Measurements from ENCODE around the gene ATP6V1A.
A peak's percentile ranks its signal among the peaks of the same experiment; 100 is the strongest.

Gene ATP6V1A

DNA sequence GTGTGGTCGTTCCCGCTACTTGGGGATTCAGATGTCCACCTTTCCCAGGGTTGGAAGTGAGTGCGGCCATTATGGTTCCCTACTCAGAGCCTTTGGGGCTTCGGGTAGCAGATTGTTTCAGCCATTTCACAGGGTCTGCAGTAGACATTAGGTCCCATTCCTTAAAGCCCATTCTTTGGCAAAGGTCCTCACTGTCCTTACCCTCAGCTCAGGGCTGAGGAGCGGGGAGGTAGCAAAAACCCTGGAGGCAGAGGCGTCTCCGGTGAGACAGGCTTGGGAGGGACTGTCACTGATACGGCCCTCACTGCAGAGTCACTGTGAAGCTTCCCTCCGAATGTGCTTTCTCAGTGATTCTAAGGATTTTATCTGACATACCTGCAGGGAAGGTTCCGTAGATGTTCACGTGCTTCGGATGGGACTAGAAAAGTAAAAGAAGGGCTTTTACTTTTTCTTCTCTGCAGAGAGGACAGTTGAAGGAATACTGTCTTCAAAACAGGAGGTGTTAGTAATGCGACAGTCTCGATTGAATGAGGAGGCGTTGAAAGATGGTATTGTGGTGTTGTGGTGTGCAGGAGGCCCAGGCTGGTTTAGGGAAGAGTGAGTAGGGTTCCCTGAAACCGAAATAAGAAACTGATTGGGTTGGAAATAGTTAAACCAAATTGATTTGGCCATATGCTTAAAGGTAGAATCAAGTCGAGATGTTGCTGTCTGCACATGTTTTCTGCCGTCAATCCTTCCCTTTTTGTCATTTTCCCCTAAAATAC, 630 bp downstream of the ATP6V1A start:
- DNase-seq (ENCODE audit: low read depth): peak; percentile 29

DNA sequence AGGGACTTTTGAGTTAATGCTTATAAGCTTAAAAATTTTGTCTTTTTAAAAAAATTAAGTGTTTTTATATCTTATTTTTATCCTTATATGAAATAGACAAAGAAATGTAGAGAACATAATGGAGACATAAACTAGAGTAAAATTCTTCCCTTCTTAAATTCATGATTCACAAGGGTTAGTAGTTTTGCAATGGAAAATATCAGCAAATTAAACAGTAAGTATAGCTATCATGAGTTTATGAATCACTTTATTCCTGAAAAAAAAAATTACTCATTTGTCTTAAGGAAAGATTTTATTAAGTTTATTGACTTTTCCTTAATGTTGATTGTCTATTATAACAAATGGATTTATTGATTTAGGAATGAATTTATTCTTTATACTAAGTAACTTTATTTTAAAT, 4.3 kb downstream of the ATP6V1A start:
- DNase-seq (ENCODE audit: low read depth): no peak

GRCh38 chr3:113753376-113753985, 6.6 kb downstream of the ATP6V1A start:
- DNase-seq (ENCODE audit: low read depth): no peak

DNA sequence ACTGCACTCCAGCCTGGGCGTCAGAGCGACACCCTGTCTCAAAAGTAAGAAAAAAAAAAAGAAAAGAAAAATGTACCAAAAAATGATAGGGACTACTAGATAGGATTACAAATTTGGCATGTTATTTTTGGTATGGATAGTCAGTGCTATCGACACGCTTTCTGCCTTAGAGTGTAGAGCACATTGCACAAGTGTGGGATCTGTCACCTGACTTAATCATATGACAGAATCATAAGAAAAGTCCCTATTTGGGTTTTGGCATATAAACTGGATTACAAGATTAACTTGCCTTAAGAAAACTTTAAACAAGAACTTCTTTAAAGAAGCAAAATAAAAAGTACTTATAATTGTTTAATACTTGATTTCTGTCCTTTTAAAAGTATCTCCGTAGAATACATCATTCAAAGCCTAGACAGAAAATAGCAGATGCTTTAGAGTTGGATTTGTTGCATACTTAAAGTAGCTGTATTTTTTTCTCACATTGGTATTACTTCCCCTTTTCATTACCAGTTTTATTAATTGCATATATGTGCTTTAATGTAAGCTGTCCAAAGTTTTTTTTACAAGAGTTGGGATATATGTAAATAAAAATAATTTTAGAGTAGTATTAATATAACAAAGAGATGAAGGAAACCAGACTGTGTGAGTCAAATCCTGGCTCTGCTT, 7.8 kb downstream of the ATP6V1A start:
- no peak for DNase-seq (ENCODE audit: low read depth)

- DNase-seq (ENCODE audit: low read depth): no peak
These were observed 11.7 kb downstream of the ATP6V1A start for GRCh38 chr3:113758389-113759024.

DNA sequence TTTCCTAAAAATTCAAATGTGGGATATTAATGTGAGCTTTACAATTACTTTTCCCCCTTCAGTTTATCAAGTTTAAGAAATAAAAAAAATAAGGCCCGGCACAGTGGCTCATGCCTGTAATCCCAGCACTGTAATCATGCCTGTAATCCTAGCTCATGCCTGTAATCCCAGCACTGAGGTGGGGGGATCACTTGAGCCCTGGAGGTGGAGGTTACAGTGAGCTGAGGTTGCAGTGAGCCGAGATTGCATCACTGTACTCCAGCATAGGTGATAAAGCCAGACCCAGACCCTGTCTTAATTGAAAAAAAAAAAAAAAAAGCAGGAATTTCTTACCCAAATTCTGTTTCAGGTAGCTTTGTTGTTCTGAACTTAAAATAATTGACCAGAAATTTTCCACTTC, 17.9 kb downstream of the ATP6V1A start:
- DNase-seq (ENCODE audit: low read depth): no peak

GRCh38 chr3:113769551-113769950, 22.7 kb downstream of the ATP6V1A start:
- no peak for DNase-seq (ENCODE audit: low read depth)

DNA sequence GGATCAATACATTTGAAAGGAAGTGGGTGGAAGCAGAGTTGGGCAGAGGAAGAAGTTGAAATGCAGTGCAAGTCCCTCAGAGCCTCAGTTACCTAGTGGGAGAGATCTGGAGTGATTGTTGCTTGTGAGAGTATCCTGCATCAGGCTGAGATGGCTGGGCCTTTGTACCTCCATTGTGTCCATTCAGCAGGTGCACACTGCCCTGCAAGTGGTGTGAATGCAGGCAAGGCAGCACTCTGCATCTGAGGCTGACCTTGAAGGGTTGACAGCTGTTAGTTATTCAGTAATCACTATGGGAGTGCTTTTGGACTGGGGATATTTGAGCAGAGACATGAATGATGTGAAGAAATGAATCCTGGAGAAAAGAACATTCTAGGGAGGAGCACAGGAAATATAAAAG, 25.2 kb downstream of the ATP6V1A start:
- DNase-seq (ENCODE audit: low read depth): no peak

GRCh38 chr3:113773381-113773780, 26.5 kb downstream of the ATP6V1A start:
- no peak for DNase-seq (ENCODE audit: low read depth)

DNA sequence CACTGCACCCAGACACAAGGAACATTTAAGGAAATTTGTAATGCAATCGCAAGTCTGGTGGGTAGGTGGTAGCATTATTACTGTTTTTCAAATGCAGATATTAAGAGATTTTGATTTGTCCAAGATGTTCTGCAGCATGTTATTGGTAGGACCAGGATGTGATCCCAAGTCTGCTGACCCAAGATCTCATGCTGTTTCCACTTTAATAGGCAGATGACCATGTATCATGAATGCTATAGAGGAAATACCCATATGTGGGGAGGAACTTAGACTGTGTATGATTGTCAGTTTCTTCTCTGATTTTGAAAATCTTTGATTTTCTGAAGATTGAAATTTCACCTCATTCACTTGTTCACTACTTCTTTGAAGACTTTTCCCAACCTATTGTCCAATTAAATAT, 28.7 kb downstream of the ATP6V1A start:
- DNase-seq (ENCODE audit: low read depth): no peak

DNA sequence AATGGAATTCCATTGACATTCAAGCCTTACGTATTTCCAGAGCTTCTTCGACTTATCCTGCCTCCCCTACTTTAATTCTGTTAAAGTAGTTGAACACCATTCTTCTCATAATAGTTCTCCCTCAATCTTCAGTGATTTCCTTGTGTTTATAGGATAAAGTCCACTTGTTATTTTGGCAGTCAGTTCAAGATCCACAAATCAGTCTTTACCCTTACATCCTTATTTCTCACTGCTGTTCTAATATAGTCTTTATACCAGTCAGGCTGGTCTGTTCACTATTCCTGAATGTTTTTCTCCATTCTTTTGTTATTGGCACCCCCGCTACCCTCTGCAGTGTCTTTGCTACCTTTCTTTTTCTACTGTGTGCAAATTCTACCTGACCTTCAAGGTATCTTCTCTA, 29.7 kb downstream of the ATP6V1A start:
- no peak for DNase-seq (ENCODE audit: low read depth)

DNA sequence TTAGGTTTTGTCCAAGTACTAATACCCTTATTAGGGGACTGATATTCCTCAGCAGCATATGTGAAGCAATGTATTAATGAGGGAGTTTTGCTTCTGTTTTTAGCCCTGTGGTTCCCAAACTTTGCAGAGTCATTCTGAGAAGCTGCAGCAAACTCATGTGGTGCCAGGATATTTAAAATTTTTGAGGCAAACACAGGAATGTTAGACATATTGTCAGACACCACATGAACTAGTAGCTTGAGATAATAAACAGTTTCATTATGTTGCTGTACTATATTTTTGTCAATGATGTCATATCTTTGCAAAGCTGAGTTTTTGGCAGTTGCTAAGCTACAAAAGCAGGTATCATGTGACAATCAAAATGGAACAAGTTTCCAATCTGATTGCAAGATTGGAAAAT, 36.6 kb downstream of the ATP6V1A start:
- no peak for DNase-seq (ENCODE audit: low read depth)

DNA sequence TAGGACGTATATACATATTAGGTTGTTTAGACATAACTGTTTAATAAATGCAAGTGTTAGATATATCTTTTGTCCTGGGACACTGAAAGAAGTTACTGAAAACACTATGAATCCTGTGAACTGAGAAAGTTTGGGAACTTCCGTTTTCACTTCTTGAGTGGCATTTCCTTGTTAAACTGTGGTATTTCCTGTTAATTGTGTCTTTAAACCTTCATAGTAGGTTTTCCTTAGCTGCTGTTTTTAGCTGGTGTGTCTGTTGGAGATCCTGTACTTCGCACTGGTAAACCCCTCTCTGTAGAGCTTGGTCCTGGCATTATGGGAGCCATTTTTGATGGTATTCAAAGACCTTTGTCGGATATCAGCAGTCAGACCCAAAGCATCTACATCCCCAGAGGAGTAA, 37.1 kb downstream of the ATP6V1A start:
- DNase-seq (ENCODE audit: low read depth): no peak

GRCh38 chr3:113791381-113791780, 44.5 kb downstream of the ATP6V1A start:
- no peak for DNase-seq (ENCODE audit: low read depth)

DNA sequence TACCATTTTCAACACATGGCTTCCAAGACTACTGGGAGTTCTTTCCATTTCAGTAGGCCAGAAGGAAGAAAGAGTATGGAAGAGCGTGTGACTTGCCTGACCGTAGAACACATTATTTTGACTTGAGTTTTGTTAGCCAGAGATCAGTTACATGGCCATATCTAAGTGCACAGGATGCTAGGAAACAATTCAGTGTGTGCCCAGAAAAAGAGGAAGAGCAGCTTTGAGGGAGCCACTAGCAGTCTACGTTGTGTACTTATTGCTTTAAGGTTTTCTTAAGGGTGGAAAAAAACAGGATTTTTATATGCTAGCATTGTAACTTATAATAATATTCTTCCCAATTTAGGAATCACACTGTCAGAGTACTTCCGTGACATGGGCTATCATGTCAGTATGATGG, 47.7 kb downstream of the ATP6V1A start:
- no peak for DNase-seq (ENCODE audit: low read depth)

GRCh38 chr3:113795693-113796092, 48.9 kb downstream of the ATP6V1A start:
- DNase-seq (ENCODE audit: low read depth): no peak

DNA sequence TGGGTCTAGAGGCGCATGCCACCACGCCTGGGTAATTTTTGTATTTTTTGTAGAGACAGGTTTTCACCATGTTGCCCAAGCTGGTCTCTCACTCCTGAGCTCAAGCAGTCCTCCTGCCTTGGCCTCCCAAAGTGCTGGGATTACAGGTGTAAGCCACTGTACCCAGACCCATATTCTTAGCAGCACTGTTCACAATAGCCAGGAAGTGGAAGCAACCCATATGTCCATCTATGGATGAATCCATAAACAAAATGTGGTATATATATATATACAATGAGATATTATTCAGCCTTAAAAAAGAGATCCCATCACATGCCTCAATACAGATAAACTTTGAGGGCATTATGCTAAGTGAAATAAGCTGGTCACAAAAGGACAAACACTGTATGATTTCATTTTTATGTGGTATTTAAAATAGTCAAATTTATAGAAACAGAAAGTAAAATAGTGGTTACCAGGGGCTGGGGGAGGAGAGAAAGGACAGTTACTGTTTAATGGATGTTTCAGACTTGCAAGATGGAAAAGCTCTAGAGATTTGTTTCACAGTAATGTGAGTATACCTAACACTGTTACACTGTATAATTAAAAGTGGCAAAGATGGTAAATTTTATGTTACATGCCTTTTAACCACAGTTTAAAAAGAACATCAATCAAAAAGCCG, 56.1 kb downstream of the ATP6V1A start:
- no peak for DNase-seq (ENCODE audit: low read depth)

GRCh38 chr3:113804661-113805060, 57.8 kb downstream of the ATP6V1A start:
- DNase-seq (ENCODE audit: low read depth): no peak

GRCh38 chr3:113805249-113805648, 58.4 kb downstream of the ATP6V1A start:
- DNase-seq (ENCODE audit: low read depth): no peak

DNA sequence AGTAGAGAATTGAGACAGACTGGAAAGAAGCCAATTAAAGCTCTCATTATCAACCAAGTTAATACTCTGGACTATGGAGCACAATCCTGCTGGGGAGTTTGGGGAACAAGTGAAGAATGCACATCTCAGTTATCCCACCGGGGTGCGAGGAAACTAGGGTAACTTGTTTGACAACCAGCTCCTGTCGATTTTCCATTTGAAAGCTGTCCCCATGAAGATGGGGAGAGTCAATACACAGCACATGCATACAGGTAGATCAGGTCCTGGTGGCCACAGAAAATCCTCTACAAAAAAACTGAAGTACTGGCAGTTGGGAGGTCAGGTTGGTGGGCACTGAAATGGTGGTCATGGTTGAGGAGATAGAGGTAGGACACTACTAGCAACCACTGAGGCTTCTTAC, 66.0 kb downstream of the ATP6V1A start:
- DNase-seq (ENCODE audit: low read depth): no peak

DNA sequence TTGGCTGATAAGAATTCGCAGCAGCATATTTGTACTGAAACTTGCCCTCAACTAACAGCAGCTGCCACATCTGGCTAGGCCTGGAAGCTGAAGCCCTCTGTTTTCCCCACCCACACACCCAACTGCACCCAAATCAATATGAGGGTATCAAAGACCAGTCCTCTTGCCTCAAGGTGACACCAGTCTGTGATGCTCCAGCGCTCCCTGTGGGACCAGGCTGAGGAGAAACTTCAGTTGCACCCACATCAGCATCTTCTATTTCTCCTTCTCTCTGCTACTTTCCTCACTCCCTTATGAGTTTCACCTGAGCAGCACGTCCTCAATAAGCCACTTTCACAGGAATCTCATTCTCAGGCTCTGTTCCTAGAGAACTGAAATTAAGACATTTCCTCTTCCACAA, 73.0 kb downstream of the ATP6V1A start:
- DNase-seq (ENCODE audit: low read depth): no peak

DNA sequence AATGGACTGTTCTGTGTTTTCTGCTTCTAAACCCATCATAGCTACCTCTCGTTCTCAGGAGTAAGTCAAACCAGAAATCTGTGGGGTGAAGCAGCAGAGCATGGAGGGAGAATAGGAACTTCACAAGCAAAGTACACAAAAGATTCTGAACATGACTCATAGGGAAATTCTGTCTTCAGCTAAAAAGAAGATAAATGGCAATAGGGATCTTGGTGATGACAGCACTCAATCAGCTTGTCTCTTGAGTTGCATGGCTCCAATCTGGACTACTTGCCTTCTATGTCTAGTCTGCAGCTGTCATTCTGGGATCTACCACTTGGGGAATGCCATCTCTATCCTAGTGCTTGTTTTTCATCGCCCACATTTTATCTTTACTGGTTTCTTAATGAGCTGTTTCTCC, 78.3 kb downstream of the ATP6V1A start:
- no peak for DNase-seq (ENCODE audit: low read depth)
